K562 (cell line): ENCODE results near the gene MAP3K4. TPM values are rescaled to one million over a fixed set of nuclear protein-coding genes. Genes with fewer than 3 reads are reported as not detected.

ENCODE experiments used
- MAFK ChIP-seq: IDR thresholded peaks from 2 replicates; pipeline ENCODE4 v1.6.1; 2011; ENCODE audit warnings: low read length, improper control_type of control experiment
- MCM5 ChIP-seq: fragments of 450-650 bp; IDR thresholded peaks from 2 replicates; pipeline ENCODE4 v1.6.1; 2016; ENCODE audit warnings: low read depth
- PHF21A ChIP-seq: fragments of 450-650 bp; IDR thresholded peaks from 2 replicates; pipeline ENCODE4 v1.6.1; 2017; ENCODE audit warnings: low read depth, borderline replicate concordance
- RBM25 ChIP-seq: fragments of 200-400 bp; formaldehyde crosslinking; IDR thresholded peaks from 2 replicates; pipeline ENCODE4 v1.6.1; 2018; ENCODE audit warnings: low read length, low read depth, moderate library complexity; ENCODE audit not compliant: severe bottlenecking
- RHOXF2B ChIP-seq: fragments of 250-450 bp; sonication (Bioruptor Pico); conservative IDR thresholded peaks from 2 replicates; pipeline ENCODE4 v1.5.1; 2021
- SMAD3 ChIP-seq: fragments of 450-650 bp; formaldehyde crosslinking; conservative IDR thresholded peaks from 2 replicates; pipeline ENCODE4 v1.4.0; 2020; ENCODE audit warnings: mild to moderate bottlenecking
- TAF9B ChIP-seq: fragments of 450-650 bp; IDR thresholded peaks from 2 replicates; pipeline ENCODE4 v1.6.1; 2018; ENCODE audit warnings: mild to moderate bottlenecking; ENCODE audit not compliant: partially characterized antibody
- ZNF253 ChIP-seq: fragments of 250-450 bp; sonication (Bioruptor Pico); conservative IDR thresholded peaks from 2 replicates; pipeline ENCODE4 v1.6.1; 2021; ENCODE audit warnings: mild to moderate bottlenecking
- ZNF584 ChIP-seq: fragments of 200-800 bp; sonication (Bioruptor generic); IDR thresholded peaks from 2 replicates; pipeline ENCODE4 v1.6.1; 2016; ENCODE audit warnings: low read depth, mild to moderate bottlenecking, missing genetic modification characterization, missing compliant biosample characterization
- polyA plus RNA-seq, 8 experiments: library from polyadenylated mRNA; depleted of rRNA in 4 of 8; stranded (reverse) in 5 of 8; unstranded in 3 of 8; fragments of >200 nt; fragmentation: Nextera tagmentation in 2 of 8; fragmentation: Illumina TruSeq in 1 of 8; extraction: Ambion mirVana in 2 of 8; extraction: Trizol in 1 of 8; gene quantifications; 2 replicates each; pipeline versions ENCODE4 v1.2.1 to v1.2.3, GENCODE V29; 2011 to 2014; ENCODE audit warnings: inconsistent platforms in 1 of 8, missing spikeins in 1 of 8
- total RNA-seq, 7 experiments: library from RNA; depleted of rRNA in 6 of 7; stranded (reverse); fragments of >200 nt in 6 of 7; fragmentation: Illumina TruSeq in 2 of 7; extraction: Trizol in 2 of 7; gene quantifications; 2 replicates each; pipeline versions ENCODE4 v1.2.1 to v1.2.3, GENCODE V29; 2011 to 2021; ENCODE audit warnings: low replicate concordance in 1 of 7
- TF ChIP-seq, protein P1 (sequence below): sonication (generic); formaldehyde crosslinking; IDR thresholded peaks from 2 replicates; pipeline ENCODE4 v1.8.0; 2022; ENCODE audit warnings: missing genetic modification reagents, mild to moderate bottlenecking, moderate library complexity, borderline replicate concordance
- TF ChIP-seq, protein P2 (sequence below), 2 experiments: fragments of 450-650 bp in 1 of 2; sonication (generic) in 1 of 2; formaldehyde crosslinking in 1 of 2; IDR thresholded peaks in 1 of 2; conservative IDR thresholded peaks in 1 of 2; 2 replicates each; pipeline versions ENCODE4 v1.6.1 to v1.8.1; 2016 to 2023; ENCODE audit warnings: mild to moderate bottlenecking in 2 of 2, moderate library complexity in 2 of 2, inconsistent platforms in 1 of 2, missing genetic modification reagents in 1 of 2
- TF ChIP-seq, protein P3 (sequence below): fragments of 250-450 bp; sonication (Bioruptor Pico); IDR thresholded peaks from 2 replicates; pipeline ENCODE4 v1.4.0; 2020; ENCODE audit warnings: mild to moderate bottlenecking, moderate library complexity
- TF ChIP-seq, protein P4 (sequence below): sonication (generic); formaldehyde crosslinking; IDR thresholded peaks from 2 replicates; pipeline ENCODE4 v1.9.0; 2022; ENCODE audit warnings: mild to moderate bottlenecking, missing genetic modification reagents
- TF ChIP-seq, protein P5 (sequence below): fragments of 450-650 bp; IDR thresholded peaks from 2 replicates; pipeline ENCODE4 v1.6.1; 2017; ENCODE audit warnings: antibody characterized with exemption, mild to moderate bottlenecking
- TF ChIP-seq, protein P6 (sequence below): sonication (generic); IDR thresholded peaks from 2 replicates; pipeline ENCODE4 v1.6.1; 2016

MAP3K4 gene
- total and polyA plus RNA-seq, 9 of the 15 experiments (the other 6 are each of a cell fraction or from before 2014, with no cell fraction given), result 21.0 to 77.2 (median 48.9) TPM

DNA sequence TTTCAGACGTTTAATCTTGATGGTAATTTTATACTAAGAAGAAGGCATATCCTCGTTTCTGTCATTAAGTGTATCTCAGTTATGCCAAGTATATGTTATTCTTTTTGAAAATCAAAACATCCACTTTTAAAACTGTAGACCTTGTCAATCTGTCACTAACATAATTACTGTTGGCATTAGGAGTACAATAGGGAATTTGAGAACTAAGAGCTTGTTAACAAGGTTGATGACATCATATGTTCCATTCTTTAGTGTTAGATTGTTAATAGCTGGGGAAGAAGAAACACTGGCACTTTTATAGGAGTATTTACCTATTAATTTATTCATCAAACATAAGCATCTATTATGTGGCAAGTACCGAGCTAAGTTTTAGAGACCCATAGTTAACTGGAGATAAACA lies 76.2 kb downstream of the MAP3K4 start (continued):
- TF ChIP-seq, protein P1, sequence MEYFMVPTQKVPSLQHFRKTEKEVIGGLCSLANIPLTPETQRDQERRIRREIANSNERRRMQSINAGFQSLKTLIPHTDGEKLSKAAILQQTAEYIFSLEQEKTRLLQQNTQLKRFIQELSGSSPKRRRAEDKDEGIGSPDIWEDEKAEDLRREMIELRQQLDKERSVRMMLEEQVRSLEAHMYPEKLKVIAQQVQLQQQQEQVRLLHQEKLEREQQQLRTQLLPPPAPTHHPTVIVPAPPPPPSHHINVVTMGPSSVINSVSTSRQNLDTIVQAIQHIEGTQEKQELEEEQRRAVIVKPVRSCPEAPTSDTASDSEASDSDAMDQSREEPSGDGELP (CRISPR knock-in tag), result no peak
- TF ChIP-seq, protein P2, sequence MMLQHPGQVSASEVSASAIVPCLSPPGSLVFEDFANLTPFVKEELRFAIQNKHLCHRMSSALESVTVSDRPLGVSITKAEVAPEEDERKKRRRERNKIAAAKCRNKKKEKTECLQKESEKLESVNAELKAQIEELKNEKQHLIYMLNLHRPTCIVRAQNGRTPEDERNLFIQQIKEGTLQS (IDR thresholded peaks at IDR 0.05), result peak; percentile 69
- TF ChIP-seq, protein P2 (CRISPR knock-in tag; conservative IDR thresholded peaks at IDR 0.05), result no peak
- no peak for TF ChIP-seq RBM25
- TF ChIP-seq MCM5, result no peak
- TF ChIP-seq RHOXF2B (CRISPR knock-in tag), result no peak
- TF ChIP-seq SMAD3, result no peak
- no peak for TF ChIP-seq MAFK
- no peak for TF ChIP-seq TAF9B
- TF ChIP-seq PHF21A, result no peak
- no peak for TF ChIP-seq ZNF584 (CRISPR knock-in tag)
- TF ChIP-seq, protein P3, sequence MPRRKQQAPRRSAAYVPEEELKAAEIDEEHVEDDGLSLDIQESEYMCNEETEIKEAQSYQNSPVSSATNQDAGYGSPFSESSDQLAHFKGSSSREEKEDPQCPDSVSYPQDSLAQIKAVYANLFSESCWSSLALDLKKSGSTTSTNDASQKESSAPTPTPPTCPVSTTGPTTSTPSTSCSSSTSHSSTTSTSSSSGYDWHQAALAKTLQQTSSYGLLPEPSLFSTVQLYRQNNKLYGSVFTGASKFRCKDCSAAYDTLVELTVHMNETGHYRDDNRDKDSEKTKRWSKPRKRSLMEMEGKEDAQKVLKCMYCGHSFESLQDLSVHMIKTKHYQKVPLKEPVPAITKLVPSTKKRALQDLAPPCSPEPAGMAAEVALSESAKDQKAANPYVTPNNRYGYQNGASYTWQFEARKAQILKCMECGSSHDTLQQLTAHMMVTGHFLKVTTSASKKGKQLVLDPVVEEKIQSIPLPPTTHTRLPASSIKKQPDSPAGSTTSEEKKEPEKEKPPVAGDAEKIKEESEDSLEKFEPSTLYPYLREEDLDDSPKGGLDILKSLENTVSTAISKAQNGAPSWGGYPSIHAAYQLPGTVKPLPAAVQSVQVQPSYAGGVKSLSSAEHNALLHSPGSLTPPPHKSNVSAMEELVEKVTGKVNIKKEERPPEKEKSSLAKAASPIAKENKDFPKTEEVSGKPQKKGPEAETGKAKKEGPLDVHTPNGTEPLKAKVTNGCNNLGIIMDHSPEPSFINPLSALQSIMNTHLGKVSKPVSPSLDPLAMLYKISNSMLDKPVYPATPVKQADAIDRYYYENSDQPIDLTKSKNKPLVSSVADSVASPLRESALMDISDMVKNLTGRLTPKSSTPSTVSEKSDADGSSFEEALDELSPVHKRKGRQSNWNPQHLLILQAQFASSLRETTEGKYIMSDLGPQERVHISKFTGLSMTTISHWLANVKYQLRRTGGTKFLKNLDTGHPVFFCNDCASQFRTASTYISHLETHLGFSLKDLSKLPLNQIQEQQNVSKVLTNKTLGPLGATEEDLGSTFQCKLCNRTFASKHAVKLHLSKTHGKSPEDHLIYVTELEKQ (CRISPR knock-in tag), result no peak
- TF ChIP-seq, protein P4, sequence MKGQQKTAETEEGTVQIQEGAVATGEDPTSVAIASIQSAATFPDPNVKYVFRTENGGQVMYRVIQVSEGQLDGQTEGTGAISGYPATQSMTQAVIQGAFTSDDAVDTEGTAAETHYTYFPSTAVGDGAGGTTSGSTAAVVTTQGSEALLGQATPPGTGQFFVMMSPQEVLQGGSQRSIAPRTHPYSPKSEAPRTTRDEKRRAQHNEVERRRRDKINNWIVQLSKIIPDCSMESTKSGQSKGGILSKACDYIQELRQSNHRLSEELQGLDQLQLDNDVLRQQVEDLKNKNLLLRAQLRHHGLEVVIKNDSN (CRISPR knock-in tag), result no peak
- TF ChIP-seq, protein P5, sequence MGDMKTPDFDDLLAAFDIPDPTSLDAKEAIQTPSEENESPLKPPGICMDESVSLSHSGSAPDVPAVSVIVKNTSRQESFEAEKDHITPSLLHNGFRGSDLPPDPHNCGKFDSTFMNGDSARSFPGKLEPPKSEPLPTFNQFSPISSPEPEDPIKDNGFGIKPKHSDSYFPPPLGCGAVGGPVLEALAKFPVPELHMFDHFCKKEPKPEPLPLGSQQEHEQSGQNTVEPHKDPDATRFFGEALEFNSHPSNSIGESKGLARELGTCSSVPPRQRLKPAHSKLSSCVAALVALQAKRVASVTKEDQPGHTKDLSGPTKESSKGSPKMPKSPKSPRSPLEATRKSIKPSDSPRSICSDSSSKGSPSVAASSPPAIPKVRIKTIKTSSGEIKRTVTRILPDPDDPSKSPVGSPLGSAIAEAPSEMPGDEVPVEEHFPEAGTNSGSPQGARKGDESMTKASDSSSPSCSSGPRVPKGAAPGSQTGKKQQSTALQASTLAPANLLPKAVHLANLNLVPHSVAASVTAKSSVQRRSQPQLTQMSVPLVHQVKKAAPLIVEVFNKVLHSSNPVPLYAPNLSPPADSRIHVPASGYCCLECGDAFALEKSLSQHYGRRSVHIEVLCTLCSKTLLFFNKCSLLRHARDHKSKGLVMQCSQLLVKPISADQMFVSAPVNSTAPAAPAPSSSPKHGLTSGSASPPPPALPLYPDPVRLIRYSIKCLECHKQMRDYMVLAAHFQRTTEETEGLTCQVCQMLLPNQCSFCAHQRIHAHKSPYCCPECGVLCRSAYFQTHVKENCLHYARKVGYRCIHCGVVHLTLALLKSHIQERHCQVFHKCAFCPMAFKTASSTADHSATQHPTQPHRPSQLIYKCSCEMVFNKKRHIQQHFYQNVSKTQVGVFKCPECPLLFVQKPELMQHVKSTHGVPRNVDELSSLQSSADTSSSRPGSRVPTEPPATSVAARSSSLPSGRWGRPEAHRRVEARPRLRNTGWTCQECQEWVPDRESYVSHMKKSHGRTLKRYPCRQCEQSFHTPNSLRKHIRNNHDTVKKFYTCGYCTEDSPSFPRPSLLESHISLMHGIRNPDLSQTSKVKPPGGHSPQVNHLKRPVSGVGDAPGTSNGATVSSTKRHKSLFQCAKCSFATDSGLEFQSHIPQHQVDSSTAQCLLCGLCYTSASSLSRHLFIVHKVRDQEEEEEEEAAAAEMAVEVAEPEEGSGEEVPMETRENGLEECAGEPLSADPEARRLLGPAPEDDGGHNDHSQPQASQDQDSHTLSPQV, result no peak
- TF ChIP-seq, protein P6, sequence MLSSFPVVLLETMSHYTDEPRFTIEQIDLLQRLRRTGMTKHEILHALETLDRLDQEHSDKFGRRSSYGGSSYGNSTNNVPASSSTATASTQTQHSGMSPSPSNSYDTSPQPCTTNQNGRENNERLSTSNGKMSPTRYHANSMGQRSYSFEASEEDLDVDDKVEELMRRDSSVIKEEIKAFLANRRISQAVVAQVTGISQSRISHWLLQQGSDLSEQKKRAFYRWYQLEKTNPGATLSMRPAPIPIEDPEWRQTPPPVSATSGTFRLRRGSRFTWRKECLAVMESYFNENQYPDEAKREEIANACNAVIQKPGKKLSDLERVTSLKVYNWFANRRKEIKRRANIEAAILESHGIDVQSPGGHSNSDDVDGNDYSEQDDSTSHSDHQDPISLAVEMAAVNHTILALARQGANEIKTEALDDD, result no peak
- no peak for TF ChIP-seq ZNF253
